H1 (cell line): Measurements from ENCODE around the gene MRI1. TPM values are rescaled to one million over a fixed set of nuclear protein-coding genes. Genes with fewer than 3 reads are reported as not detected.

Experiments
- CTCF ChIA-PET: fragments of 300-600 bp; sonication (Branson Sonifier 250); formaldehyde crosslinking; loops from one replicate; lab custom pipeline; 2021; ENCODE audit not compliant: partially characterized antibody; lab: Charles Lee
- POLR2A ChIA-PET: fragments of 300-600 bp; sonication (Branson Sonifier 250); formaldehyde crosslinking; loops from one replicate; lab custom pipeline; 2021; ENCODE audit warnings: inconsistent platforms; ENCODE audit not compliant: partially characterized antibody; lab: Charles Lee
- DNase-seq, 2 experiments: peaks; one replicate each; pipeline versions ENCODE4 v3.0.0 to v3.0.0-alpha.2; 2010 to 2022; ENCODE audit warnings: low spot score in 2 of 2, low read depth in 1 of 2, mixed read lengths in 1 of 2
- FAIRE-seq: peaks from 2 replicates; lab custom pipeline; 2011; peaks lifted over from hg19 to GRCh38; lab: Jason Lieb, UNC
- H2AFZ ChIP-seq: 2 replicates; pipeline ENCODE4 v1.8.1; 2012; ENCODE audit warnings: low read length, inconsistent platforms
- H2AK5ac ChIP-seq: 2 replicates; pipeline ENCODE4 v1.6.1; 2013; ENCODE audit warnings: low read depth, low read length
- H2BK120ac ChIP-seq: replicated peaks from 2 replicates; pipeline ENCODE3; 2013; ENCODE audit warnings: low read depth, low read length, inconsistent platforms
- H2BK12ac ChIP-seq: 2 replicates; pipeline ENCODE4 v1.6.1; 2013; ENCODE audit warnings: low read depth, low read length
- H2BK15ac ChIP-seq: 2 replicates; pipeline ENCODE4 v1.6.1; 2013; ENCODE audit warnings: low read length
- H2BK20ac ChIP-seq: 2 replicates; pipeline ENCODE4 v1.6.1; 2013; ENCODE audit warnings: low read length
- H2BK5ac ChIP-seq: 2 replicates; pipeline ENCODE4 v1.6.1; 2013; ENCODE audit warnings: low read depth, low read length
- H3K14ac ChIP-seq: 2 replicates; pipeline ENCODE4 v1.6.1; 2013; ENCODE audit warnings: inconsistent platforms; ENCODE audit not compliant: insufficient read length
- H3K18ac ChIP-seq: 2 replicates; pipeline ENCODE4 v1.6.1; 2013; ENCODE audit warnings: low read length; ENCODE audit errors: extremely low read depth
- H3K23ac ChIP-seq: 2 replicates; pipeline ENCODE4 v1.6.1; 2013; ENCODE audit warnings: inconsistent platforms; ENCODE audit not compliant: insufficient read length
- H3K23me2 ChIP-seq: 2 replicates; pipeline ENCODE4 v1.6.1; 2013; ENCODE audit warnings: low read depth, low read length
- H3K27ac ChIP-seq: 2 replicates; pipeline ENCODE4 v1.6.1; 2011; ENCODE audit warnings: low read depth, low read length, inconsistent platforms
- H3K27me3 ChIP-seq, 4 experiments: replicated peaks in 1 of 4; 1 replicate in 1 of 4; 2 replicates in 3 of 4; pipeline versions ENCODE4 v1.6.1 to v1.8.1; 2011 to 2013; ENCODE audit warnings: low read length in 3 of 4, mild to moderate bottlenecking in 3 of 4, inconsistent platforms in 2 of 4, mixed read lengths in 2 of 4, moderate library complexity in 1 of 4; ENCODE audit not compliant: control insufficient read depth in 3 of 4, insufficient read depth in 3 of 4; ENCODE audit errors: extremely low read depth in 1 of 4
- H3K36me3 ChIP-seq, 4 experiments: 2 replicates each; pipeline versions ENCODE4 v1.6.1 to v1.8.1; 2011 to 2013; ENCODE audit warnings: mild to moderate bottlenecking in 4 of 4, low read length in 3 of 4, moderate library complexity in 2 of 4, control low read depth in 1 of 4, inconsistent platforms in 1 of 4; ENCODE audit not compliant: insufficient read depth in 4 of 4, control insufficient read depth in 2 of 4
- H3K4ac ChIP-seq: replicated peaks from 2 replicates; pipeline ENCODE3; 2013; ENCODE audit warnings: low read length, low read depth, mixed read lengths, inconsistent platforms; ENCODE audit not compliant: insufficient read length
- H3K4me1 ChIP-seq, 4 experiments: replicated peaks in 1 of 4; 1 replicate in 1 of 4; 2 replicates in 3 of 4; pipeline versions ENCODE4 v1.6.1 to v1.8.1; 2011 to 2013; ENCODE audit warnings: low read length in 3 of 4, inconsistent platforms in 2 of 4, mixed read lengths in 1 of 4; ENCODE audit not compliant: insufficient read depth in 4 of 4, control insufficient read depth in 3 of 4
- H3K4me2 ChIP-seq, 2 experiments: 2 replicates each; pipeline versions ENCODE4 v1.6.1 to v1.8.1; 2011 to 2013; ENCODE audit warnings: low read depth in 2 of 2, low read length in 2 of 2, control low read depth in 1 of 2, inconsistent platforms in 1 of 2, mild to moderate bottlenecking in 1 of 2; ENCODE audit not compliant: insufficient read depth in 1 of 2
- H3K4me3 ChIP-seq, 4 experiments: fragments of 200-600, 300-600 bp in 1 of 4; sonication (generic), shearing (Covaris generic), sonication (Bioruptor Twin) in 1 of 4; 2 replicates each; pipeline versions ENCODE4 v1.5.1 to v1.8.1; 2011 to 2016; ENCODE audit warnings: low read length in 4 of 4, low read depth in 3 of 4, control low read depth in 2 of 4, inconsistent platforms in 2 of 4, mild to moderate bottlenecking in 2 of 4, mixed read lengths in 1 of 4, moderate library complexity in 1 of 4; ENCODE audit not compliant: insufficient read depth in 2 of 4; ENCODE audit errors: extremely low read depth in 1 of 4
- H3K56ac ChIP-seq: replicated peaks from 2 replicates; pipeline ENCODE3; 2013; ENCODE audit warnings: low read depth, mild to moderate bottlenecking, mixed read lengths, low read length, inconsistent platforms; ENCODE audit not compliant: insufficient read length
- H3K79me1 ChIP-seq: 2 replicates; pipeline ENCODE4 v1.6.1; 2013; ENCODE audit warnings: low read depth, low read length, control low read depth
- H3K79me2 ChIP-seq, 2 experiments: 2 replicates each; pipeline versions ENCODE4 v1.6.1 to v1.8.1; 2012 to 2013; ENCODE audit warnings: low read length in 2 of 2, mild to moderate bottlenecking in 2 of 2, inconsistent platforms in 1 of 2; ENCODE audit not compliant: insufficient read depth in 2 of 2, control insufficient read depth in 1 of 2
- H3K9ac ChIP-seq, 4 experiments: replicated peaks in 1 of 4; 1 replicate in 1 of 4; 2 replicates in 3 of 4; pipeline versions ENCODE4 v1.6.1 to v1.8.1; 2011 to 2013; ENCODE audit warnings: low read depth in 3 of 4, low read length in 3 of 4, control low read depth in 2 of 4, mild to moderate bottlenecking in 2 of 4, moderate library complexity in 2 of 4, inconsistent platforms in 1 of 4; ENCODE audit errors: extremely low read depth in 1 of 4
- H3K9me3 ChIP-seq, 2 experiments: 2 replicates each; pipeline versions ENCODE4 v1.6.1 to v1.8.1; 2012 to 2013; ENCODE audit warnings: mild to moderate bottlenecking in 2 of 2, moderate library complexity in 2 of 2, control low read depth in 1 of 2, inconsistent platforms in 1 of 2, low read depth in 1 of 2, low read length in 1 of 2, mixed read lengths in 1 of 2; ENCODE audit not compliant: insufficient read depth in 2 of 2
- H4K20me1 ChIP-seq, 2 experiments: replicated peaks in 1 of 2; 2 replicates each; pipeline versions ENCODE3 to v1.8.1; 2011 to 2013; ENCODE audit warnings: inconsistent platforms in 2 of 2, low read length in 2 of 2, mild to moderate bottlenecking in 1 of 2; ENCODE audit not compliant: insufficient read depth in 2 of 2, control insufficient read depth in 1 of 2
- H4K5ac ChIP-seq: 2 replicates; pipeline ENCODE4 v1.6.1; 2013; ENCODE audit warnings: low read length, low read depth, mixed read lengths, inconsistent platforms; ENCODE audit not compliant: insufficient read length
- H4K8ac ChIP-seq: 2 replicates; pipeline ENCODE4 v1.8.0; 2013; ENCODE audit warnings: mild to moderate bottlenecking, moderate library complexity, low read length, inconsistent platforms; ENCODE audit not compliant: insufficient read depth; ENCODE audit errors: extremely low read depth
- H4K91ac ChIP-seq: replicated peaks from 2 replicates; pipeline ENCODE3; 2013; ENCODE audit warnings: low read length, mixed read lengths, inconsistent platforms; ENCODE audit not compliant: insufficient read length
- ATF3 ChIP-seq: IDR thresholded peaks from 2 replicates; pipeline ENCODE4 v1.6.1; 2011; ENCODE audit warnings: low read depth, mild to moderate bottlenecking, low read length; ENCODE audit not compliant: insufficient read depth
- CTBP2 ChIP-seq: IDR thresholded peaks from 2 replicates; pipeline ENCODE4 v1.7.0; 2011; ENCODE audit warnings: borderline replicate concordance, mild to moderate bottlenecking, moderate library complexity, mixed read lengths, low read length; ENCODE audit not compliant: insufficient read depth, insufficient read length
- EGR1 ChIP-seq: IDR thresholded peaks from 2 replicates; pipeline ENCODE4 v1.6.1; 2011; ENCODE audit warnings: low read depth, low read length, borderline replicate concordance
- POU5F1 ChIP-seq: IDR thresholded peaks from 2 replicates; pipeline ENCODE4 v1.6.1; 2011; ENCODE audit warnings: low read depth, mild to moderate bottlenecking, low read length, moderate library complexity
- RAD21 ChIP-seq, 2 experiments: IDR thresholded peaks in 1 of 2; conservative IDR thresholded peaks in 1 of 2; 2 replicates each; pipeline ENCODE4 v1.6.1; 2011; ENCODE audit warnings: low read depth in 2 of 2, low read length in 2 of 2, improper control_type of control experiment in 1 of 2, inconsistent platforms in 1 of 2, mild to moderate bottlenecking in 1 of 2, moderate library complexity in 1 of 2
- SIX5 ChIP-seq: IDR thresholded peaks from 2 replicates; pipeline ENCODE4 v1.6.1; 2011; ENCODE audit warnings: mild to moderate bottlenecking, low read depth, low read length
- SP2 ChIP-seq: IDR thresholded peaks from 2 replicates; pipeline ENCODE4 v1.6.1; 2012; ENCODE audit warnings: mild to moderate bottlenecking, low read length, inconsistent platforms
- ZNF274 ChIP-seq: IDR thresholded peaks from 2 replicates; pipeline ENCODE4 v1.7.0; 2012; ENCODE audit warnings: low read length, borderline replicate concordance; ENCODE audit errors: extremely low read depth
- WGBS, 2 experiments: shearing (Covaris generic) in 1 of 2; methylation state at CpG; one replicate each; pipeline versions ENCODE4 v1.1.6 to v1.1.7; 2013 to 2015; ENCODE audit warnings: low lambda C conversion rate in 2 of 2, mixed read lengths in 2 of 2, inconsistent platforms in 1 of 2, low coverage in 1 of 2, missing lambda C conversion rate in 1 of 2; ENCODE audit not compliant: insufficient replicate concordance in 2 of 2, insufficient coverage in 1 of 2, insufficient read length in 1 of 2; ENCODE audit errors: extremely low coverage in 1 of 2, missing lambda C conversion rate in 1 of 2; 5-methylcytosine and 5-hydroxymethylcytosine counted together
- polyA plus RNA-seq, 7 experiments: library from polyadenylated mRNA; depleted of rRNA in 3 of 7; stranded (reverse) in 5 of 7; unstranded in 2 of 7; fragments of >200 nt in 5 of 7; fragments of 200-250 nt in 2 of 7; gene quantifications; 1 replicate in 5 of 7; 2 replicates in 1 of 7; 4 replicates in 1 of 7; pipeline versions ENCODE4 v1.2.1 to v1.2.3, GENCODE V29; 2011 to 2013; ENCODE audit warnings: missing spikeins in 2 of 7, mixed read lengths in 2 of 7
- total RNA-seq: library from RNA; stranded (reverse); fragmentation: NEBNext Ultra II Directional; extraction: Animal tissue kit (Norgen Biotek cat#: 25700); gene quantifications from 2 replicates; pipeline ENCODE4 v1.2.1, GENCODE V29; 2021

The MRI1 gene
- total and polyA plus RNA-seq, 2 of the 8 experiments (the other 6 are each of a cell fraction or from before 2014, with no cell fraction given), result 24.5 to 29.5 TPM

- Histone ChIP-seq H2BK12ac (no peak overlapping the region), H2BK120ac (no peak overlapping the region), H3K23me2 (peaks cover 4% of the 10 kb centered on the region), H2BK5ac (no peak overlapping the region), H3K79me2 (no peaks in the 10 kb centered on the region), H3K18ac (no peak overlapping the region), H2BK20ac (no peak overlapping the region), H3K23ac (no peak overlapping the region), H4K20me1 (no peaks in the 10 kb centered on the region), H3K27ac (no peak overlapping the region), H2BK15ac (no peak overlapping the region), H3K79me1 (no peaks in the 10 kb centered on the region; the same call in 1 of the 2 replicates), H3K4me2 (no peak overlapping the region), H3K27me3 (no peaks in the 10 kb centered on the region), H3K4me1 (peaks cover 0 to 5% (median 0%) of the 10 kb centered on the region in 4 experiments; a peak in 2 of 7 replicates), H3K9me3 (no peaks in the 10 kb centered on the region), H4K8ac (no peak overlapping the region), H4K5ac (no peak overlapping the region), H3K14ac (no peak overlapping the region), H2AK5ac (no peak overlapping the region), H2AFZ (no peak overlapping the region), H3K9ac (no peak overlapping the region), H3K4ac (no peak overlapping the region), H3K36me3 (no peaks in the 10 kb centered on the region; a peak in 1 of 8 replicates), H3K4me3 (no peak overlapping the region), H3K56ac (no peak overlapping the region), H4K91ac (no peak overlapping the region)
- 89% methylated on average over 2 of the region's 2 CpGs; no CpG with 5 or more reads in 1 of the 2 experiments for WGBS, 2 experiments
- POLR2A ChIA-PET, result interaction anchor here (0.6 to 0.7 kb wide), 2 partner anchors 10 to 113 kb away, joined by 3 to 4 read pairs; no protein-coding TSS in a partner anchor
- no peak for FAIRE-seq
- no peak for TF ChIP-seq SIX5
- no peak for TF ChIP-seq EGR1
- TF ChIP-seq CTBP2, result no peak
- no peak for TF ChIP-seq POU5F1
- TF ChIP-seq ZNF274, result no peak
- no peak for TF ChIP-seq RAD21 (IDR thresholded peaks at IDR 0.05 in 1 of 2, conservative IDR thresholded peaks at IDR 0.05 in 1 of 2; ENCODE audit: low read depth in 2 of 2, low read length in 2 of 2)
- no peak for TF ChIP-seq ATF3
- TF ChIP-seq SP2, result no peak
- CTCF ChIA-PET, result interaction anchor here (0.8 to 1.1 kb wide), 2 partner anchors 50 to 145 kb away, joined by 3 to 4 read pairs; no protein-coding TSS in a partner anchor
- no peak for DNase-seq
Measured at GRCh38 chr19:13734751-13735150, 29.6 kb upstream of the MRI1 start.
